Measurements from ENCODE around the gene FBXW8. TPM values are rescaled to one million over a fixed set of nuclear protein-coding genes. Genes with fewer than 3 reads are reported as not detected.

The FBXW8 gene
- total RNA-seq, 1 experiment from 2014 or later: 15.3 TPM

GRCh38 chr12:117039891-117040309 is 129.2 kb downstream of the FBXW8 start:
- H3K4ac ChIP-seq (ENCODE audit: low read depth, low read length): no peak overlapping the region

More at GRCh38 chr12:117039891-117040309, 129.2 kb downstream of the FBXW8 start:
- Histone ChIP-seq H3K56ac (ENCODE audit: insufficient read length, low read depth, low read length) (no peak overlapping the region), H2AK5ac (ENCODE audit: insufficient read length, low read length) (no peak overlapping the region), H3K14ac (ENCODE audit: insufficient read depth, low read length) (no peak overlapping the region; the same call in 1 of the 2 replicates), H3K9ac (ENCODE audit: extremely low read depth, insufficient read length, low read length) (no peak overlapping the region), H3K18ac (ENCODE audit: insufficient read length, low read depth, low read length) (no peak overlapping the region), H3K23me2 (ENCODE audit: insufficient read length, low read depth, low read length, poor library complexity, severe bottlenecking) (no peaks in the 10 kb centered on the region), H3K27me3 (ENCODE audit: insufficient read depth, low read length) (no peaks in the 10 kb centered on the region), H2BK15ac (ENCODE audit: low read depth, low read length) (no peak overlapping the region), H2BK12ac (ENCODE audit: insufficient read length, low read depth, low read length) (no peak overlapping the region), H4K5ac (ENCODE audit: insufficient read length, low read depth, low read length) (no peak overlapping the region), H3K9me3 (ENCODE audit: control insufficient read depth, low read depth, low read length) (no peaks in the 10 kb centered on the region), H3K79me1 (ENCODE audit: insufficient read depth, low read depth, low read length, poor library complexity, severe bottlenecking) (no peaks in the 10 kb centered on the region), H4K91ac (ENCODE audit: insufficient read length, low read depth, low read length) (no peak overlapping the region), H3K4me1 (ENCODE audit: insufficient read depth, low read length) (no peaks in the 10 kb centered on the region), H3K79me2 (ENCODE audit: insufficient read depth, low read length) (no peaks in the 10 kb centered on the region), H3K27ac (ENCODE audit: insufficient read length, low read depth, low read length) (no peak overlapping the region), H3T11ph (ENCODE audit: low read length) (no peak overlapping the region), H2BK5ac (ENCODE audit: insufficient read length, low read length) (no peak overlapping the region), H2BK120ac (ENCODE audit: low read depth, low read length, poor library complexity, severe bottlenecking) (no peak overlapping the region), H4K8ac (replicated peaks; ENCODE audit: insufficient read length, low read depth, low read length) (no peak overlapping the region), H2BK20ac (ENCODE audit: low read depth, low read length, poor library complexity, severe bottlenecking) (no peak overlapping the region), H3K23ac (ENCODE audit: insufficient read length, low read depth, low read length) (no peak overlapping the region), H4K20me1 (ENCODE audit: control insufficient read depth, insufficient read depth, insufficient read length) (no peaks in the 10 kb centered on the region), H2AFZ (ENCODE audit: low read length) (no peak overlapping the region), H3K4me2 (ENCODE audit: insufficient read depth, insufficient read length, low read length) (no peak overlapping the region)
- Mint-ChIP-seq H3K27ac (no peak overlapping the region), H3K36me3 (ENCODE audit: insufficient read depth in 1 of 3, low read depth in 3 of 3) (no peaks in the 10 kb centered on the region), H3K27me3 (ENCODE audit: low read depth) (no peaks in the 10 kb centered on the region; the same call in 1 of the 2 replicates), H3K9me3 (no peaks in the 10 kb centered on the region), H3K4me3 (no peak overlapping the region), H3K4me1 (peaks cover 10 to 33% of the 10 kb centered on the region in 2 experiments)
- TF ChIP-seq CTCF (conservative IDR thresholded peaks at IDR 0.05): no peak
- DNase-seq: no peak
- no CpG with 5 or more reads among the region's 19 CpGs for WGBS (ENCODE audit: extremely low coverage, insufficient read length, low lambda C conversion rate)
